ENCODE measurements around the gene SLCO2A1.

Gene SLCO2A1

DNA sequence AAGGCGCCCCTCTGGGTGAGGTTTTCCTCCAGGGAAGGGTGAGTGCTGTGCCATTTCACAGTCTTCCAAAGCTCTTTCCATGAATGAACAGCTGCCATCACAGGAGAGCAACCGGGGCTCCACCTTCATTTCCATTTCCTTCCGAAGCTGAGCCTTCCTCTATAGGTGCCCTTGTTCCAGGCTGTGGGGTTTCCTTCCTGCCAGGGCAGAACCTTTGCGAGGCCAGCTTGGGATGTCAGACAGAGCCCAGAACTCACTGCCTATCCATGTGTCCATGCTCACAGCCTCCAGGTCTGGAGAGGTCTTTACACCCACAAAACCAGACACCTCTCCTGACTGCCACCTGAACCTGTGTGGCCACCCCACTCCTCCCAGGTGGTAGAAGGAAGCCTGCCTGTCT, 49.2 kb downstream of the SLCO2A1 start:
- no peak for DNase-seq (ENCODE audit: low spot score)

GRCh38 chr3:133980035-133980434, 49.7 kb downstream of the SLCO2A1 start:
- no peak for DNase-seq (ENCODE audit: low spot score)

DNA sequence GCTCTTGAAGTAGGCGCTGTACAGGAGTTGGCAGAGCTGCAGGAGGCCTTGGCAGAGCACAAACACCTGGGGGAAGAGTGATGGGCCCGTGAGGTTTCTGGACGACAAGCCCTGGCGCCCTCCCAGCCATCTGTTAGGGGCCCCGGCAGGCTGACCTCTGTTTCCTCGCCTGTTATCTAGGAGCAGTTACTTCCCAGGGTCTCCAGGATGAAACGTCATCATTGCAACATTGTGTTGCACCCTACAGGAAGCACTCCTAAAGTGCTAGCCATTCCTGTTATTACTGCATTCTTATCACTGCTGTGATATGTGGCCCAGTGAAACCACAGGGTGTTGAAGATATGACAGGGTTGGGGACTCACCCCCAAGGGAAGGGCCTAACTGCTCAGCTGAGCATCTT, 50.2 kb downstream of the SLCO2A1 start:
- no peak for DNase-seq (ENCODE audit: low spot score)

DNA sequence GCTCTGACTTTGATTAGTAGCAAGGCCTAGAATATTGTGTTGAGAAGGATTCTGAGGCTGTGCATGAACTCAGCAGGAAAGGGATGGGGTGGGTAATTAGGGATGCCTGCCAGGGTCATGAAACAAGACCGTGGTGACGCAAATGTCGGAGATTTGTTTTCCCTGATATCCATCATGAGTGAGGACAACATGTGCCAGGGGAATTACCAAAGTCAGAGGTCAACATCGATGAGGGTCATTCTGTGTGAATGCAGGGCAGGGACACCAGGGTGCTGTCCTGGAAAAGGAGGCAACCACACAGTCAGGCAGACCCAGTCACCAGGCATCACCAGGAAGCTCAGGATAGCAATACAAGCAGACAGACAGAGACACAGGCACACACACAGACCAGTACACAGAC, 52.2 kb downstream of the SLCO2A1 start:
- DNase-seq (ENCODE audit: low spot score) = no peak

GRCh38 chr3:133973249-133973980, 56.3 kb downstream of the SLCO2A1 start:
- no peak for DNase-seq (ENCODE audit: low spot score)

DNA sequence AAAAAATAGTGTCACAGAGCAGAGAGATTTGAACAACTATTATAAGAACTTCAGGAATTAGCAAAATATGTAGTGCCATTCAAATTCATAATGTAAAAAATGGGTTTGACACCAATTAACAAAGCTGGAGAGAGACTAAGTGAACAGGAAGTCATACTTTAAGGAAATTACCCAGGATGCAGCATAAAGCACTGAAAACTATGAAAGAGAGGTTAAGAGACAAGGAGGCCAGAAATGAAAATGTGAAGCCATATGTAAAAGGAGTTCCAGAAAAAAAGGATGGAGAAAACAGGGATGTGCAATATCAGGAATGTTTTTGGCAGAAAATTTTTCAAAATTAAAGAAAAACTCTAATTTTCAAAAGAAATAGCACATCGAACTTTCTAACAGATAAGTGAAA, 57.6 kb downstream of the SLCO2A1 start:
- no peak for DNase-seq (ENCODE audit: low spot score)

- DNase-seq (ENCODE audit: low spot score) = no peak
Observed at GRCh38 chr3:133970916-133971315, 58.8 kb downstream of the SLCO2A1 start.

DNA sequence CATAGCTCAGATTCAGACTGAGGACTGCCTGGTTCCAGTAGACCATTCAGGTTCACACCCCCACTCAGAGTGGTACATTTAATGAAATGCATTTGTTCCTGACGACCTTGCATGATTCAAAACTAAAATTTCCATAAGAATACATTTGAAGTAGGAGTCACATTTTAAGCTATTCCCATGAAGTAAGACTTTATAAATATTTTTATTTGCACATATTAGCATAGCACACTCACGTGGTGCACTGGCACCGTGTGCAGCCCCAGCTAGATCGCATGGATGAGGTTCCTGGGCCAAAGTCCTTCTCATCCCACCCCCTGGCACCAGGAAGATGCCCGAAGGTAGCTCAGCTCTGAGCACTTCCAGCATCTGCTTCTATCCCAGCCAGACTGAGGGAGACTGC, 59.4 kb downstream of the SLCO2A1 start:
- DNase-seq (ENCODE audit: low spot score) = no peak

DNA sequence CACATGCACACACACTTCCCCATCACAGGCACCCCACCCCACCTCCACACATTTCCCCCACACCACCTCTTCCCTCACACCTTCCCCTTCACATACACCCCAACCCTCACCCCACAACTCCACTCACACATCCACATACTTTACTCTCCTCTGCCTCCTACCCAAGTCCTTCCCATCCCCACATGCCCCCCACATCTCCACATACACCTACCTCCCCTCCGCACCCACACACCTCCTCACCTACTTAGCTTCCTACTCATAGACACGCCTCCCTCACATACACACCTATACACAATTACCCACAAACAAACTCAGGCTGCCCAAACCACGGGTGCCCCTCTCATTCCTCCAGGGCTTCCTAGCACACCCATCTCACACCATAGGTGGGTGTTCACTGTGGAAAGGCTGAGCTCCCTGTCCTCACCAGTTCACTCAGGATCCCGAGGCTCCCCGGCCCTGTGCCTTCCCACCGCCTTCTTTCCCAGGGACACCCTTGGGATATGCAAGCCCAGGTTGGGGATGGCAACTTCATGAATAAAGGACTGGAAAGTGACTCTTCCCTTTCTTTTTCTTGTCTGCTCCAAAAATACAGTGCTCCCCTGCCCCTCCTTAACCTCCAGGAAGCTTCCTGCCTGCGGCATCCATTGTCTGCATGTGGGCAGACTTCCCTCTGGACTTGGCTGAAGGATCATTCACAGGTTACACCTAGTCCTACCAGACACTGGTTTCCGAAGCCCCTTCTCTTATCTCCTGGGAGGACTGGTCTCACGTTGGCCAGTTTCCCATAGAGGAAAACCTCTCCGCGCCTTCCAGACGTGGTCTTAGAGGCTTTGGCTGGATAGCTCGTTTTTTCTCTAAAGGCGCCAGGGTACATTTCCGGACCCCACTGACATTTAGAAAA, 61.5 kb downstream of the SLCO2A1 start:
- DNase-seq (ENCODE audit: low spot score) = no peak

DNA sequence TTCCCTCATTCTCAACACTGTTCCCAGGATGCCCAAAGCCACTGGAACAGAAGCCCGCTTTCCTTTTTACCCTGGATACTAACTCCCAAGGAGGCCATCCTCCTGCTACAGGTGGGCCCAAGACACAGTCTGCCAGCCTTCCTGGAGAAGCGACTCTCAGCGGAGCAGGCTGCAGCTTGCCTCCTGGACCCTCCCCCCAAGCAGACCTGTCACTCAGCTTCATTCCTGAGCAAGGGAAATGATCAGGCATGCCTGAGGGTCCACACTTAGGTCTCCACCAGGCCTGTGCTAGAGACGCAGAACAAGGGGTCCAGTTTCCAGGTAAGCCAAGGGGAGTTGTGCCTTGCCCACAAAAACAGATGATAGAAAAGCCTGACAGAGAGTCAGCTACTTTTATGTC, 62.8 kb downstream of the SLCO2A1 start:
- no peak for DNase-seq (ENCODE audit: low spot score)

- DNase-seq (ENCODE audit: low spot score) = no peak
Observed at GRCh38 chr3:133965906-133966305, 63.8 kb downstream of the SLCO2A1 start.

DNA sequence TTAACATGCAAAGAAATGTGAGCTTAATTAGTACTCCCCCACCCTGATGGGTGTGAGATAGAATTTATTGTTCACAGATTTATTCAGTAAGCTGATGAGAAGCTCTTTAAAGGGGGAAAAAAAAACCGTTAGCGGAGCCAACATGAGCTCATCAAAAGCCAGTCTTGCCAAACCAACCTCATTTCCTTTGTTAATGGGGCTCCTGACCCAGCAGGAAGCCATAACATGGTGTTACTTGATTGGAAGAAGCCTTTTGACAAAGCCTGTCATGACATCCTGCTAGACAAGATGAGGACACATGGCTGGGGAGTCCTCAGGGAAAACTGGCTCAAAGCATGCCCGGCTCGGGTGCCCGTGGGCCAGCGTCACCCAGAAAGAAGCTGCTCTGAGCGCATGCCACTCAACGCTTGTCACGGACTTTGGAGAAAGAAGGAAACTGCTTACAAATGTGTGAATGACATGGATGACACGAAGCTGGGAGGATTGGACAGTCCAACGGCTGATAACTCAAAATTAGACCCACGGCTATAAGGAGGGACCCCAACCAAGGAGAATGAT, 64.6 kb downstream of the SLCO2A1 start:
- no peak for DNase-seq (ENCODE audit: low spot score)

DNA sequence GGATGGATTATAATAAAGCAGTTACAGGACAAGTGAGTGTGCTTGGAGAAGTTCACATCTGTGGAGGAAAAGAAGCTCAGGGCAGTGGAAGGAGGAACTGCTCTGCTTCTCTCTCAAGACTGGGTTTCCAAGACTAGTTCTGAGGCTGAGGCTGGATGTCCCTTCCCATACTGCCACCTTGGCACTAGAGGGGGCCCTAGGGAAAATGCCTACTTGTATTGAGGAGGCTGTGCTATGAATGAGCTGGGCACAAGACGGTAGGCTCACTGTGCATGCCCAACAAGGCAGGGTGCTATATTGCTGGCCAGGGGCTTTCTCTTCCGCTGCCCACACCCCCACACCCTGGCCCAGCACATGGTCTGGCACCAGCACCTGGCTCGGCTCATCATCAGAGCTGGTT, 65.2 kb downstream of the SLCO2A1 start:
- DNase-seq (ENCODE audit: low spot score) = no peak

DNA sequence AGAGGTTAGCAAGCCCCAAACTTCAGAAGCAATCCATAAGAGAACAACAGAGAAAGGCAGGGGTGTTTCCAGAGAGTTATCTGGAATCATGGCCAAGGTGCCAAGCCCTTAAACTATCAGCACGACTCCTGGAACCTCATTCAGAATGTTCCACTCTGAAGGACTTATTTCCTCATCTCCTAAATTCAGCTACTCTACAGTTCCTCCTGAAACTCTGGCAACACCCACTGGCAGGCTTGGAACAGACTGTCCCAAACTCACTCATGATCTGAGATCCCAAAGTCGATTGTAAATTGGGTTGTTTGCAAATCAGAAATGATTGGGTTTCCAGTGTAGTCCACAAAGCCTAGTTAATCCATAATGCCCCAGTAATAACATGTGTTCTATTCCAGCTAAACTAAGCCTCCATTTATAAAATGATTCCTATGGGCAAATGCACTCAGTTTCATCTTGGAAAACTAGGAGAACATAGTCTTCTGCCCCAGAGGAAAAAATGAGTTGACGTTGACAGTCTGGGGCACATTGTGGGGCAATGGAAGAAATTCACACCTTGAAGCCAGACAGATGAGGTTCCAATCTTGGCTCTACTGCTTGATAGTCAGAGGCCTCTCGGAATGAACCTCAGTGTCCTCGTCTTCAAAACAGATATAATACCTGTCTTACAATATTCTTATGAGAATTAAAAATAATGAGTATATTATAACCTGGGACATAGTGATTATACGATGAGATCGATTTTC, 65.9 kb downstream of the SLCO2A1 start:
- no peak for DNase-seq (ENCODE audit: low spot score)

DNA sequence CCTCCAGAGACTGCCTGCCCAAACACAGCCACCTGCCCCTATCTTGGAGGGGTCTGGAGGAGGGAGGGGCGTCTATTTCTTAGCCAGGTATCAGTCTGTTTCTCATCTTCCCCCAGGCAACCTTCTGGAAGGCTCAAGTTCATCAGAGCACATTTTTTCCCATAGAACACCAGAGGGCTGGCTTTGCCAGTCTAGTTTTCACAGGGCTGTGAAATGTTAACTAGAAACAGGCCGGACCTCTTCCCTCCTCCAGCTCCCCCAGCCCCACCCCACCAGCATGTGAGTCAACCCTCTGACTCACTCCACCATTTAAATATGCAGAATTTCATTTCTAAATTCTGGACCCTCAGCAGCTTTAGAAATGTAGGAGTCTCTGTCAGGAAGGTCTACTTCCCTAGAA, 66.9 kb downstream of the SLCO2A1 start:
- no peak for DNase-seq (ENCODE audit: low spot score)

DNA sequence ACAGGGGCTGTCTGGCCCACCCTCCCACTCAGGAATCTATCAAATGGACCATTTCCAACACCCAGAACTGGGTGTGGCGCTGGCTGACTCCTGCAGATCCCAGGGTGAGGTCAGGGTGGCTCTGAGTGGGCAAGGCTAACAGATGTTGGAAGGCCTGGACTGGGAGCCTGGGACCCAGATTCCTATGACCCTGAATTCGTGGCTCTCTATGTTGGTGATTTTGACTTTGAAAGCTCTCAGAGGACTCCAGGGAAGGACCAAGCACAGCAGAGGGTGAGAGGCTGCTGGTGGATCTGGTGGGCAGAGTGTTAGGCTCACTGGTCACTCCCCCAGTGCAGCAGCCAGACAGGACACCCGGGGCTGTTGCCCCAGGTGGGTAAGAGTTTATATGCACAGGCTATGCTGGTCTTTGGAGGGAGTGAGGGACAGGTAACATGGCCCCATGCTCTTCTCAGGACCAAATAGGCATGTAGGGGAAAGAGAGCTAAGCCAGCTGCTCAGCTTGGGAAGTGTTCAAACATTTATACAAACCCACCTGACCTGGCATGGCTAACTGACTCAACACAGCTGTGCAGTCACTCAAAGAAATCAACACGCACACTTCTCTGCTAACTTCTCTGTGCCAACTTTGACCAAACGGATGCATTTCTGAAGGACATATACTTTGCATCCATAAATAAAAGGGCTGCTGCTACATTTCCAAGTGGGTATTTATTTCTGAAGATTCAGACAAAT, 71.5 kb downstream of the SLCO2A1 start:
- no peak for DNase-seq (ENCODE audit: low spot score)

DNA sequence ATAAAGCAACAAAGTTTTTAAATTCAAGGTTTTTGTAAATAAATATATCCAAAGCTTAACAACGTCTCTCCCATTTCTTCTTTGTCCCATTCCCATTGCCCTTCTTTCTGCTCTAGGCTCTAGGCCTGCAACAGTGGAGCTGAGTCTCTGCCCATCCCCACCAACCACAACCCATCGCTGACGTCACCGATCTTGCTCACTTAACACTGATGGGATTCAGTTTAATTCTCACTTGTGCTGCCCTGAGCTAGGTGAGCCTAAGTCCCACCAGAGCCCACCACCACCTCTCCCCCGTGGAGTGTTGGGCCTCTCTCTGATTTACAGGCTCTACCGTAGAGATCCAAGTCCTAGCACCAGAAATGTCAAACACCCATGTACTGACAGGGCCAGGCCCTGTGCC, 72.7 kb downstream of the SLCO2A1 start:
- no peak for DNase-seq (ENCODE audit: low spot score)

DNA sequence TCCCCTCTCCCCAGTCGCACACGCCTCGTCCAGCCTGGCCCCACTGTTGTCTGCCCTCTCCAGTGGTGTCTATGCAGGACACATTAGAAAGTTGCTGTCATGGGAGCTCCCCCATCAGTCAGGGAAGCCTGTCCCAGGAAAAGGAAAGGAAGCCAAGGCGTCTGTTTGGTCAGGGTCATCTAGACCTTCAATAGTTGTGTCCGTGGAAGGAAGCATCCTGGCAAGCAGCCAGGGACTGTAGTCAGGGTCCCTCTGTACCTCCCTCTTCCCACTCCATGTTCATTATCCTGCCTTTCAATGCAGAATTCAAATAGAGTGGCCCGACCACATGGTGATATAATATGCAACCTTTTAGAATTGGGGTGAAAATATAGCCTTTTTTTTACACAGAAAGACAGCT, 73.4 kb downstream of the SLCO2A1 start:
- no peak for DNase-seq (ENCODE audit: low spot score)

- no peak for DNase-seq (ENCODE audit: low spot score)
Observed at GRCh38 chr3:133955892-133956291, 73.8 kb downstream of the SLCO2A1 start.

- no peak for DNase-seq (ENCODE audit: low spot score)
Observed at GRCh38 chr3:133954717-133955360, 74.9 kb downstream of the SLCO2A1 start.

DNA sequence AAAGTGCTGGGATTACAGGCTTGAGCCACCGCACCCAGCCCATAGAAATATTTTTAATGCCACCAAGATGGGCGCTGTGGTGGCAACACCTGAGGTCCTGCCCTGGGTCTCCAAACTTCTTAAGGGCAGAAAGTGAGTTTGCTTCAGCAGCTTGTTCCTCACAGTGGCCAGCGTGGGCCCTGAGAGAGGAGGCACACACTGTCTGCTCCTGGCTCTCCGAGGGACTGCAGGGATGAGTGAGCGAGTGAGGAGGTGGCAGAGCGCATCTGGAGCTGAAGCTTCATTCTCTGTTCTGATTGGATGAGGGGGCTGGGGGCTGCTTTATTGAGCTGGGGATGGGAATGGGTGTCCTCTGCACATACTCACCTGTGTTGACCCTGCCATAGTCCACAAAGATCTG, 76.4 kb downstream of the SLCO2A1 start:
- DNase-seq (ENCODE audit: low spot score) = no peak
